Uterus (tissue), 2 donors: ENCODE measurements around the gene AP1B1.

Source experiments
- POLR2A ChIP-seq, 2 donors: fragments of 450-650 bp; IDR thresholded peaks; one replicate each; pipeline ENCODE4 v1.6.1; 2016; ENCODE audit warnings: antibody characterized with exemption in 2 of 2, mild to moderate bottlenecking in 1 of 2, moderate library complexity in 1 of 2
- TF ChIP-seq, protein P1 (sequence below), 4 experiments: fragments of 200-600 bp in 2 of 4; fragments of 450-650 bp in 2 of 4; sonication (generic) in 2 of 4; IDR thresholded peaks; one replicate each; pipeline ENCODE4 v1.5.1; 2016 to 2019; ENCODE audit warnings: antibody characterized with exemption in 4 of 4, mild to moderate bottlenecking in 2 of 4, moderate library complexity in 1 of 4

DNA sequence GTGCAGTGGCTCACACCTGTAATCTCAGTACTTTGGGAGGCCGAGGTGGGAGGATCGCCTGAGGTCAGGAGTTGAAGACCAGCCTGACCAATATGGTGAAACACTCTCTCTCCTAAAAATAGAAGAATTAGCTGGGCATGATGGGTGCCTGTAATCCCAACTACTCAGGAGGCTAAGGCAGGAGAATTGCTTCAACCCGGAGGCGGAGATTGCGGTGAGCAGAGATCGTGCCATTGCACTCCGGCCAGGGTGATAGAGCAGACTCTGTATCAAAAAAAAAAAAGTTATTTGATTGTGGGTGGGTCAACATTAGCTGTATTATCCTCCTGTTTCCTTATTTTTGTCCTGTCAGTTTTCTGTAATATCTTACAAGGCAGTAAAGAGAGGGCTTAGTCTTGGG is 38.1 kb upstream of the AP1B1 start:
- no peak for TF ChIP-seq POLR2A (IDR thresholded peaks at IDR 0.05)
- TF ChIP-seq, protein P1, sequence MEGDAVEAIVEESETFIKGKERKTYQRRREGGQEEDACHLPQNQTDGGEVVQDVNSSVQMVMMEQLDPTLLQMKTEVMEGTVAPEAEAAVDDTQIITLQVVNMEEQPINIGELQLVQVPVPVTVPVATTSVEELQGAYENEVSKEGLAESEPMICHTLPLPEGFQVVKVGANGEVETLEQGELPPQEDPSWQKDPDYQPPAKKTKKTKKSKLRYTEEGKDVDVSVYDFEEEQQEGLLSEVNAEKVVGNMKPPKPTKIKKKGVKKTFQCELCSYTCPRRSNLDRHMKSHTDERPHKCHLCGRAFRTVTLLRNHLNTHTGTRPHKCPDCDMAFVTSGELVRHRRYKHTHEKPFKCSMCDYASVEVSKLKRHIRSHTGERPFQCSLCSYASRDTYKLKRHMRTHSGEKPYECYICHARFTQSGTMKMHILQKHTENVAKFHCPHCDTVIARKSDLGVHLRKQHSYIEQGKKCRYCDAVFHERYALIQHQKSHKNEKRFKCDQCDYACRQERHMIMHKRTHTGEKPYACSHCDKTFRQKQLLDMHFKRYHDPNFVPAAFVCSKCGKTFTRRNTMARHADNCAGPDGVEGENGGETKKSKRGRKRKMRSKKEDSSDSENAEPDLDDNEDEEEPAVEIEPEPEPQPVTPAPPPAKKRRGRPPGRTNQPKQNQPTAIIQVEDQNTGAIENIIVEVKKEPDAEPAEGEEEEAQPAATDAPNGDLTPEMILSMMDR (IDR thresholded peaks at IDR 0.05), result no peak
